ENCODE measurements around the gene PRSS8.
A peak's percentile ranks its signal among the peaks of the same experiment; 100 is the strongest.
"Not testable (repeated sequence)": the region's sequence is repeated elsewhere in the genome, so short reads cannot be mapped to it uniquely, and the experiment has no call there.

Gene PRSS8

DNA sequence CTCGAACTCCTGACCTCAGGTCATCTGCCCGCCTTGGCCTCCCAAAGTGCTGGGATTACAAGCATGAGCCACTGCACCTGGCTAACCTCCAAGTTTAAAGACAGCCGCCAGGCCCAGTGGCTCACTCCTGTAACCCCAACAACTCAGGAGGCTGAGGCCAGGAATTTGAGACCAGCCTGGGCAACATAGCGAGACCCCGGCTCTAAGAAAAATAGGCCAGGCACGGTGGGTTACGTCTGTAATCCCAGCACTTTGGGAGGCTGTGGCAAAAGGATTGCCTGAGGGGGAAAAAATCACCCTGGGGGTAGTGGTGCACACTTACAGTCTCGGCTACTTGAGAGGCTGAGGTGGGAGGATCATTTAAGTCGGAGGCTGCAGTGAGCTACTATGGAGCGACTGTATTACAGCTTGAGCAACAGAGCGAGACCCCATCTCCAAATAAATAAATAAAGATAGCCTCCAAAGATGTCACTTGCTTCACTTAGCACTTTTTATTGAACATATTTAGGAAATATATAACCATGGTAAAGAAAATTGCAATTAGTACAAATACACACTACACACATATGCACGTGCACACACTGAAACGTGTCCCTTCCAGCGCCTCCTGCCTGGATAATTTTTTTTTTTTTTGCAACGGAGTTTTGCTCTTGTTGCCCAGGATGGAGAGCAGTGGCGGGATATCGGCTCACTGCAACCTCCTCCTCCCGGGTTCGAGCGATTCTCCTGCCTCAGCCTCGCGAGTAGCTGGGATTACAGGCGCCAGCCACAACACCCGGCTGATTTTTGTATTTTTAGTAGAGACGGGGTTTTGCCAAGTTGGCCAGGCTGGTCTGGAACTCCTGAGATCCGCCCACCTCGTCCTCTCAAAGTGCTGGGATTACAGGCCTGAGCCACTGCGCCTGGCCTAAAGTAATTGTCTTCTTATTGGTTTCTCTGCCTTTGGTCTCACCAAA, 28.7 kb downstream of the PRSS8 start:
- Mint-ChIP-seq H3K4me1 (peaks cover 19% of the 10 kb centered on the region), H3K36me3 (no peaks in the 10 kb centered on the region), H3K4me3 (peak overlapping the region; percentile 90), H3K27me3 (no peaks in the 10 kb centered on the region), H3K9me3 (no peaks in the 10 kb centered on the region), H3K27ac (no peak overlapping the region)

GRCh38 chr16:31105677-31106213, 29.8 kb downstream of the PRSS8 start:
- no peaks in the 10 kb centered on the region for H3K27me3 Mint-ChIP-seq
- peaks cover 19% of the 10 kb centered on the region for H3K4me1 Mint-ChIP-seq
- H3K9me3 Mint-ChIP-seq, result no peaks in the 10 kb centered on the region
- H3K36me3 Mint-ChIP-seq, result no peaks in the 10 kb centered on the region
- H3K27ac Mint-ChIP-seq, result no peak overlapping the region
- peak overlapping the region; percentile 26 for H3K4me3 Mint-ChIP-seq

DNA sequence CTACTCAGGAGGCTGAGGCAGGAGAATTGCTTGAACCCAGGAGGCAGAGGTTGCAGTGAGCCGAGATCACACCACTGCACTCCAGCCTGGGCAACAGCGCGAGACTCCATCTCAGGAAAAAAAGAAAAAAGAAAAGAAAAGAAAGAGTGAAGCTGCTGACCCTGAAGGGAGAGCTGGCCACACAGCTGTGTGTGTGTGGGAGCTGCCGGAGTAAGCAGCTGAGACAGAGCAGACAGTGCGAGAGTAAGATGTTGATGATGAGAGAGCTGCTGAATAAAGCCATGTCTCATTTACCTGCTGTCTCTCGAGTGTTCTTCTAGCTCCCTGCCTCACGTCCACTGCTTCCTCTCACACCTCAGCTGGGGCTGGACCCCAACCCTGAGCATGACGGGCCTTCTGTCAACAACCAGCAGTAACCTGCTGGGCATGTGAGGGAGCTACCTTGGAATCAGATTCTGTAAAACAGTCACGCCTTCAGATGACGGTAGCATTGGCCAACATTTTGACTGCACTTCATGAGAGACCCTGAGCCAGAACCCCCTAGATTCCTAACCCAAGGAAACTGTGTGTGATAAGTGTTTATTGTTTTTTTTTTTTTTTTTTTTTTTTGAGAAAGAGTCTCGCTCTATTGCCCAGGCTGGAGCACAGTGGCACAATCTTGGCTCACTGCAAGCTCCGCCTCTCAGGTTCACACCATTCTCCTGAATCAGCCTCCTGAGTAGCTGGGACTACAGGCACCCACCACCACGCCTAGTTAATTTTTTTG, 34.5 kb downstream of the PRSS8 start:
- H3K4me3 Mint-ChIP-seq, H3K27ac Mint-ChIP-seq, H3K4me1 Mint-ChIP-seq, H3K9me3 Mint-ChIP-seq, H3K27me3 Mint-ChIP-seq, H3K36me3 Mint-ChIP-seq: not testable (repeated sequence)

DNA sequence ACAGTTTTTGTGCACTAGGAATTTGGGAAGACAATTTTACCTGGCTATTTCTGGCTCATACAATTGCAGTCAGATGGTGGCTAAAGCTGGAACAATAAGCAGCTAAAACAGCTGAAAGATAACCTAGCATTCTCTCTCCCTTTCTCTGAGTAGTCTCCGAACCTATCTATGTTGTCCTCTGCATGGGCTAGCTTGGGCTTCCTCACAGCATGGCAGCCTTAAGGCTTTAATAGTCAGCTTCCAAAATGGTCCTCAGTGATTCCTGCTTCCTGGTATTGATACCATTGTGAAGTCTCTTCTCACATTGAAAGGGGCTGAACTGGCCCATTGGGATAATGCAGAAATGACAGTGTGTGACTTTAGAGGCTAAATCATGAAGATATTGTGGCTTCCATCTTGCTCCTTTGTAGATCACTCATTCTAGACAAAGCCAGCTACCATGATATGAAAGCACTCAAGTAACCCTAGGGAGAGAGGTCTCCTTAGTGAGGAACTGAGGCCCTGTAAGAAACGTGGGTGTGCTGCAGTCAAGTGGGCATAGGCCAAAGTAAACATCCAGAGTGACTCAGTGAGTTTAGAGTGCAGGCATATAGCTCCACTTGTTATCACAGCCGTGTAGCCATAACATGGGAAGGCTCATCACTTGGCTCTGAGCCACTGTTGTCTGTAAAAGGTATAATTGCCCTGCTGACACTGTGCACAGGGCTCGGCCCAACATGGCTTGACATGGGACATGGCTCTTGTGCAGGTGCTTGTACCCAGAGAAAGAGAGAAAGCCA, 35.5 kb downstream of the PRSS8 start:
- no peaks in the 10 kb centered on the region for H3K36me3 Mint-ChIP-seq
- H3K4me3 Mint-ChIP-seq, result no peak overlapping the region
- no peaks in the 10 kb centered on the region for H3K27me3 Mint-ChIP-seq

GRCh38 chr16:31094424-31095120, 41.0 kb downstream of the PRSS8 start, which contains the start of gene VKORC1:
Gene VKORC1 (minus strand): TSS chr16:31094797. CDS start chr16:31094729, 68 bp downstream.
- Mint-ChIP-seq H3K9me3 (no peaks in the 10 kb centered on the region), H3K36me3 (no peaks in the 10 kb centered on the region), H3K4me3 (peak within 1 kb of the TSS; percentile 99), H3K27ac (peak within 1 kb of the TSS; percentile 94), H3K4me1 (peaks cover 24% of the 10 kb centered on the region), H3K27me3 (no peaks in the 10 kb centered on the region)

More for the DNA sequence above, 35.5 kb downstream of the PRSS8 start:
- no peak overlapping the region for H3K27ac Mint-ChIP-seq
- H3K4me1 Mint-ChIP-seq, result peaks cover 12% of the 10 kb centered on the region
- H3K9me3 Mint-ChIP-seq, result no peaks in the 10 kb centered on the region

DNA sequence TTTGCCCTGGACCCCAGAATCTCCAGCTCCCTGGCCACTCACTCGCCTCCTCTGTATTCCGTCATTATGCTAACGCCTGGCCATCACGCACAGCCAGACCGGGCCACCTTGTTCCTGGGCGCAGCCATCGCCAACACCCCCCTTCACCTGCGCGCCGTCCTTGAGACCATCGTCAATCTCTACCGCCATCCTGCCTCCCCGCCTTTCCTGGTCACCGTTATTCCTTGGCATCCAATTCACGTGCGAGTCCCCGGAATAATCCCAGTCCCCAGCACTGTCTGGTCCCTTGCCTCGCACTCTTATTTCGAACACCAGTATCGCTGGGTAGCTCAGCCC, 41.5 kb downstream of the PRSS8 start:
- H3K27ac Mint-ChIP-seq, result peak overlapping the region; percentile 94
- peak overlapping the region; percentile 99 for H3K4me3 Mint-ChIP-seq
- no peaks in the 10 kb centered on the region for H3K9me3 Mint-ChIP-seq
- peaks cover 24% of the 10 kb centered on the region for H3K4me1 Mint-ChIP-seq
- H3K27me3 Mint-ChIP-seq, result no peaks in the 10 kb centered on the region
- no peaks in the 10 kb centered on the region for H3K36me3 Mint-ChIP-seq

- Mint-ChIP-seq H3K27ac (peak overlapping the region; percentile 41), H3K27me3 (no peaks in the 10 kb centered on the region), H3K9me3 (no peaks in the 10 kb centered on the region), H3K4me3 (peak overlapping the region; percentile 54), H3K4me1 (peaks cover 24% of the 10 kb centered on the region), H3K36me3 (no peaks in the 10 kb centered on the region)
These were observed 42.3 kb downstream of the PRSS8 start for GRCh38 chr16:31093132-31093703.

- Mint-ChIP-seq H3K9me3 (no peaks in the 10 kb centered on the region), H3K27me3 (no peaks in the 10 kb centered on the region), H3K4me1 (peaks cover 24% of the 10 kb centered on the region), H3K36me3 (no peaks in the 10 kb centered on the region), H3K4me3 (peak overlapping the region; percentile 39), H3K27ac (no peak overlapping the region)
These were observed 43.2 kb downstream of the PRSS8 start for GRCh38 chr16:31092330-31092729.

DNA sequence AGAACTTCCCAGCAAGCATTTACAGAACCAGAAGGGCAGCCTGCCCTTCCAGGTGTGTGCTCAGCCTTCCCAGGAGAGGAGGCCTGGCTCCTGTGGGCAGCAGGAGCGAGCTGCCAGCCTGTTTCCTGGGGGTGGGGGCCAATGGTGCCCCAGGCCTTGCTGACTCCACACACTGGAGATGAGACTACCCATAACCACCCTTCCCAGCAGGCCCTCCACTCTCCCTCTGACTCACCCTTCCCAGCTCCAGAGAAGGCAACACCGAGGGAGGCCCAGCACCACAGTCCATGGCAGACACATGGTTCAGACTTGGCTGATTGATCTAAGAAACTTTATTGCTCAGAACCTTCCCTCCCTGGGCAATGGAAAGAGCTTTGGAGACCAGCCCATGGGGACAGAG, 45.0 kb downstream of the PRSS8 start:
- H3K27me3 Mint-ChIP-seq, result no peaks in the 10 kb centered on the region
- no peak overlapping the region for H3K27ac Mint-ChIP-seq
- no peak overlapping the region for H3K4me3 Mint-ChIP-seq
- no peaks in the 10 kb centered on the region for H3K9me3 Mint-ChIP-seq
- no peaks in the 10 kb centered on the region for H3K36me3 Mint-ChIP-seq
- peaks cover 16% of the 10 kb centered on the region for H3K4me1 Mint-ChIP-seq

- Mint-ChIP-seq H3K27ac (no peak overlapping the region), H3K36me3 (no peaks in the 10 kb centered on the region), H3K27me3 (no peaks in the 10 kb centered on the region), H3K4me1 (peaks cover 9% of the 10 kb centered on the region), H3K9me3 (no peaks in the 10 kb centered on the region), H3K4me3 (no peak overlapping the region)
These were observed 46.3 kb downstream of the PRSS8 start for GRCh38 chr16:31089199-31089598.

DNA sequence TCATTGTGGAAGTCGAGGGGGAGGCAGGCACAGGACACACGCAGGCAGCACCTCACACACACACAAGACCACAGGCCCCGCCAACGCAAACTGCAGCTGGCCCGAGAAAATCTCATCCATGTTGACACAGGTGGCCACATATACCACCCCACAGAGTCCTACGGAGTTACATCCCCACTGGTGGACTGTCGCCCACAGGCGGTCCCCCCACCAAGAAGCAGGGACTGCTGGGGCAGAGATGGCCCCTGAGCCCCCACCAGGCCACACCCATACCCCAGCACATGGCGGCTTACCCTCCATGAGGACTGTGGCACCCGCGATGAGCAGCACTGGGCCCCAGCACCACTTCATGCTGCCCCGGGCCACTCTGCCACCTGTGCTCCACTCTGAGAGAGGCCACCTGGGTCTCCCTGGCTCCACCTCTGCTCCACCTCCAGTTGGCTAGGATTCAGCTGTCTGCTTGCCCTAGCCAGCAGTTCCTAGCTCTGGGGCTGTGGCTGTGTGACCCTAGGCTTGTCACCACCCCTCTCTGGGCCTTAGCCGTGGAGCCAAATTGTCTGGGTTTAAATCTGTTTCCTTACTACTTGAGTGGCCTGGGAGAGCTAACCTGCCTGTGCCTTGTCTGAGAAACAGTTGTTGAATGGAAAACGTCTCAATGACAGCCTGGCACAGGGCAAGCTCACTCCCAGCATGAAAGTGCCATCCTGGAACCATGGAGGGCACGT, 46.9 kb downstream of the PRSS8 start, which contains the start of gene PRSS53:
PRSS53 (minus strand) TSS at position 485 of the 725 bp plus-strand sequence; CDS start at position 351, 134 bp downstream.
- Mint-ChIP-seq H3K27me3 (no peaks in the 10 kb centered on the region), H3K9me3 (no peaks in the 10 kb centered on the region), H3K36me3 (no peaks in the 10 kb centered on the region), H3K4me3 (no peak within 1 kb of the TSS), H3K27ac (no peak within 1 kb of the TSS), H3K4me1 (peaks cover 5% of the 10 kb centered on the region)

- Mint-ChIP-seq H3K27ac (no peak overlapping the region), H3K4me3 (no peak overlapping the region), H3K9me3 (no peaks in the 10 kb centered on the region), H3K4me1 (no peaks in the 10 kb centered on the region), H3K36me3 (no peaks in the 10 kb centered on the region), H3K27me3 (no peaks in the 10 kb centered on the region)
These were observed 47.6 kb downstream of the PRSS8 start for GRCh38 chr16:31087971-31088370.

DNA sequence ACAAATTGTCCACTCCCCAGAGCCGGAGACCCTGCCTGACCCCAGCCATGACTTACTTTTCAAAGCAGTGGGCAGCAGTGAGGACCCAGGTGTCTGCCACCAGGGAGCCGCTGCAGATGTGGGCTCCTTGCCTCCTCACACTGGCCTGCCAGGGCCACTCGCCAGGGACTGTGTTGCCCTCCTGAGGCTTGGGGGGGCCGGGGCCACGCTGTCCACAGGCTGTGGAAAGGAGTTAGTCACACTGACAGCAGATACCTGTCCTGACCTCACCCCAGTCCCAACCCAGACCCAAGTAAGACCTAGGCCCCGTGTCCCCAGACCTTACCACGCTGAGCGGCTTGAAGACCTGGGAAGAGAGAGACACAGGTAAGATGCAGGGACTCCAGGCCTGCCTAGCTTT, 48.0 kb downstream of the PRSS8 start:
- Mint-ChIP-seq H3K9me3 (no peaks in the 10 kb centered on the region), H3K4me1 (peaks cover 1% of the 10 kb centered on the region), H3K36me3 (no peaks in the 10 kb centered on the region), H3K27ac (no peak overlapping the region), H3K4me3 (no peak overlapping the region), H3K27me3 (no peaks in the 10 kb centered on the region)

GRCh38 chr16:31086629-31086906, 49.0 kb downstream of the PRSS8 start:
- no peak overlapping the region for H3K27ac Mint-ChIP-seq
- no peaks in the 10 kb centered on the region for H3K9me3 Mint-ChIP-seq
- no peaks in the 10 kb centered on the region for H3K36me3 Mint-ChIP-seq
- H3K27me3 Mint-ChIP-seq, result no peaks in the 10 kb centered on the region
- H3K4me1 Mint-ChIP-seq, result peaks cover 6% of the 10 kb centered on the region
- no peak overlapping the region for H3K4me3 Mint-ChIP-seq
